Panc1 (cell line): ENCODE measurements around the gene FOXN4.

ENCODE experiments used
- POLR2AphosphoS5 ChIP-seq: IDR thresholded peaks from 2 replicates; pipeline ENCODE4 v1.6.1; 2012; ENCODE audit warnings: mild to moderate bottlenecking, low read depth, low read length, moderate library complexity
- TCF7L2 ChIP-seq: IDR thresholded peaks from 2 replicates; pipeline ENCODE4 v1.6.1; 2011; ENCODE audit warnings: mild to moderate bottlenecking, low read depth, low read length, inconsistent platforms
- TF ChIP-seq, protein P1 (sequence below): fragments of 450-650 bp; IDR thresholded peaks from 2 replicates; pipeline ENCODE4 v1.5.1; 2017; ENCODE audit warnings: mild to moderate bottlenecking
- TF ChIP-seq, protein P2 (sequence below), 2 experiments: IDR thresholded peaks; 2 replicates each; pipeline ENCODE4 v1.6.1; 2011 to 2012; ENCODE audit warnings: low read depth in 2 of 2, control low read depth in 1 of 2, low read length in 1 of 2, mild to moderate bottlenecking in 1 of 2, moderate library complexity in 1 of 2; ENCODE audit not compliant: insufficient read depth in 1 of 2

DNA sequence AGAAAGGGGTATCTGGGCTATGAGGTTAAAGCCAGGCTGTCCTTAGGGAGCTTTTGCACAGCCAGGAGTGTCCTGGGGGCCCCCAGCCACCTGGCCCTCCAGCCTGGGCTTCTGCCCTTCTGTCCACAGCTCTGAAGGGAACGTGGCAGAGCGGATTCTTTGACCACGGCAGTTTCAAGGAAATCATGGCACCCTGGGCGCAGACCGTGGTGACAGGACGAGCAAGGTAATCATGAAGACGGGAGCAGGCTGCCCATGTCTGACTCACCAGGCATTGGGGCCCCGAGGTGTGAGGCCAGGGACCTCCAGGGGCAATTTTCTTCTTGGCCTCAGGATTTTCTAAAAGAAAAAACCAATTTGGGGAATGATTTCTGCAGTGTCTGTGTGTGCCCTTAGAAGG is 53.1 kb downstream of the FOXN4 start:
- TF ChIP-seq, protein P1, sequence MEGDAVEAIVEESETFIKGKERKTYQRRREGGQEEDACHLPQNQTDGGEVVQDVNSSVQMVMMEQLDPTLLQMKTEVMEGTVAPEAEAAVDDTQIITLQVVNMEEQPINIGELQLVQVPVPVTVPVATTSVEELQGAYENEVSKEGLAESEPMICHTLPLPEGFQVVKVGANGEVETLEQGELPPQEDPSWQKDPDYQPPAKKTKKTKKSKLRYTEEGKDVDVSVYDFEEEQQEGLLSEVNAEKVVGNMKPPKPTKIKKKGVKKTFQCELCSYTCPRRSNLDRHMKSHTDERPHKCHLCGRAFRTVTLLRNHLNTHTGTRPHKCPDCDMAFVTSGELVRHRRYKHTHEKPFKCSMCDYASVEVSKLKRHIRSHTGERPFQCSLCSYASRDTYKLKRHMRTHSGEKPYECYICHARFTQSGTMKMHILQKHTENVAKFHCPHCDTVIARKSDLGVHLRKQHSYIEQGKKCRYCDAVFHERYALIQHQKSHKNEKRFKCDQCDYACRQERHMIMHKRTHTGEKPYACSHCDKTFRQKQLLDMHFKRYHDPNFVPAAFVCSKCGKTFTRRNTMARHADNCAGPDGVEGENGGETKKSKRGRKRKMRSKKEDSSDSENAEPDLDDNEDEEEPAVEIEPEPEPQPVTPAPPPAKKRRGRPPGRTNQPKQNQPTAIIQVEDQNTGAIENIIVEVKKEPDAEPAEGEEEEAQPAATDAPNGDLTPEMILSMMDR, result no peak
- no peak for TF ChIP-seq POLR2AphosphoS5
- no peak for TF ChIP-seq TCF7L2
- TF ChIP-seq, protein P2, sequence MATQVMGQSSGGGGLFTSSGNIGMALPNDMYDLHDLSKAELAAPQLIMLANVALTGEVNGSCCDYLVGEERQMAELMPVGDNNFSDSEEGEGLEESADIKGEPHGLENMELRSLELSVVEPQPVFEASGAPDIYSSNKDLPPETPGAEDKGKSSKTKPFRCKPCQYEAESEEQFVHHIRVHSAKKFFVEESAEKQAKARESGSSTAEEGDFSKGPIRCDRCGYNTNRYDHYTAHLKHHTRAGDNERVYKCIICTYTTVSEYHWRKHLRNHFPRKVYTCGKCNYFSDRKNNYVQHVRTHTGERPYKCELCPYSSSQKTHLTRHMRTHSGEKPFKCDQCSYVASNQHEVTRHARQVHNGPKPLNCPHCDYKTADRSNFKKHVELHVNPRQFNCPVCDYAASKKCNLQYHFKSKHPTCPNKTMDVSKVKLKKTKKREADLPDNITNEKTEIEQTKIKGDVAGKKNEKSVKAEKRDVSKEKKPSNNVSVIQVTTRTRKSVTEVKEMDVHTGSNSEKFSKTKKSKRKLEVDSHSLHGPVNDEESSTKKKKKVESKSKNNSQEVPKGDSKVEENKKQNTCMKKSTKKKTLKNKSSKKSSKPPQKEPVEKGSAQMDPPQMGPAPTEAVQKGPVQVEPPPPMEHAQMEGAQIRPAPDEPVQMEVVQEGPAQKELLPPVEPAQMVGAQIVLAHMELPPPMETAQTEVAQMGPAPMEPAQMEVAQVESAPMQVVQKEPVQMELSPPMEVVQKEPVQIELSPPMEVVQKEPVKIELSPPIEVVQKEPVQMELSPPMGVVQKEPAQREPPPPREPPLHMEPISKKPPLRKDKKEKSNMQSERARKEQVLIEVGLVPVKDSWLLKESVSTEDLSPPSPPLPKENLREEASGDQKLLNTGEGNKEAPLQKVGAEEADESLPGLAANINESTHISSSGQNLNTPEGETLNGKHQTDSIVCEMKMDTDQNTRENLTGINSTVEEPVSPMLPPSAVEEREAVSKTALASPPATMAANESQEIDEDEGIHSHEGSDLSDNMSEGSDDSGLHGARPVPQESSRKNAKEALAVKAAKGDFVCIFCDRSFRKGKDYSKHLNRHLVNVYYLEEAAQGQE (IDR thresholded peaks at IDR 0.05; ENCODE audit: insufficient read depth in 1 of 2, low read depth in 2 of 2, low read length in 1 of 2), result no peak
